HL-60/S4 (cell line): Measurements from ENCODE around the gene TFF1.

Experiments
- in situ Hi-C: fragments of 300-500 bp; cut with MboI; formaldehyde crosslinking; loops from 2 replicates; pipeline ENCODE4 v1.14.3; 2022; ENCODE audit warnings: low sequenced_read_pairs

Gene TFF1

DNA sequence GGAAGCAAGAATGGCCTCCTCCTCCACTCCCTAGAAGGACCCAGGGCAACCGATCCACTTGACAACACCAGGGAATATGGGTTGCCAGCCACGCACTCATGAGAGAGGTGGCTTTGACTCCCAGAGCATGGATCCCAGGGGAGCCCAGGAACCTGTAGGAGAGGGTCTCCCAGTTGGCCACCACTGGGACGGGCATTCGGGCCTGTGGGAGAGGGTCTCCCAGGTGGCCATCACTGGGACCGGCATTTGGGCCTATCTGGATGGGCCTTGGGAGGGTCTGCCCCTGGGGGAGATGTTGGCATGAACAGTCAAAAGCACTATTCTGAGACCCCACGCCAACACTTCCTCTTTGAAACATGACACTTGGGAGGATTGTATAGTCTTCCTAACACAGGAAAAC, 565 bp downstream of the TFF1 start:
- in situ Hi-C loops, result no loop called here

DNA sequence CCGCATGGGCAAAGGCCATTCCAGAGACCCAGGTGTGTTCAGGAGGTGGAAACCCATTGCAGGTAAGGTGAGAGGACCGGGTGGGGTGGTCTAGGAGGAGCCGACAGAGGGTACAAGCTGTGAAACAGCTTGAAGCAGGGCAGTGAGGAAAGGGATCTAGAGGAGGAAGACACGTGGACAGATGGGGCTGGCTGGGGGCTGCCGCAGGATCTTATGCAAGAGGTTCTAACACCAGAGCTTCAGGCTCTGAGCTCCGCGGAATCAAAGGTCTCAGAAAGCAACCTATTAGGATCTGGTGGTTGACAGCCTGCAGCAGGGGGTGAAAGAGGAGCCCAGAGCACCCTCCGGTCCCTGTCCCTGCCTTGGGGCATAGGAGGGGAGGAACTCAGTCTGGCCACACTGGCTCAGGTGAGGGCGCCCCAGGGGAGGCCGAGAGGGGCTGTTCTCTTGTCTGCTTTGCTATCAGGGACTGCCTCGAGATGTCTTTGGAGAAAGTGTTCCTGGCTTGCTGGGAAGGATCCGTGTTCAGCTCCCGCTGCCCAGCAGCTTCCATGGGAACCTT, 1.9 kb downstream of the TFF1 start:
- in situ Hi-C loops, result no loop called here

DNA sequence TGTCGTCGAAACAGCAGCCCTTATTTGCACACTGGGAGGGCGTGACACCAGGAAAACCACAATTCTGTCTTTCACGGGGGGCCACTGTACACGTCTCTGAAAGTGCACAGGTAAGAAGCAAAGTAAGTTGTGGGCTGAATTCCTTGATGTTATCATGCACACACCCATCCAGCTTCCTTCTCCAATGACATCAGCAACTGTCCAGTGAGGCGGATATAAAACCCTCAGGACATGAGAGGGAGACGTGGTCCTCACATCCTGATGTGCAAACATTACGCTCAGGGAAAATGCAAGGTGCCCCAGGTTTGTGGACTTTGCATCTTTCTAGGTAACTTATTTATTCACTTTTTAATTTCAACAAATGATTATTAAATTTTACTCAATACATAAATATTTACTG, 3.0 kb downstream of the TFF1 start:
- in situ Hi-C loops, result no loop called here

DNA sequence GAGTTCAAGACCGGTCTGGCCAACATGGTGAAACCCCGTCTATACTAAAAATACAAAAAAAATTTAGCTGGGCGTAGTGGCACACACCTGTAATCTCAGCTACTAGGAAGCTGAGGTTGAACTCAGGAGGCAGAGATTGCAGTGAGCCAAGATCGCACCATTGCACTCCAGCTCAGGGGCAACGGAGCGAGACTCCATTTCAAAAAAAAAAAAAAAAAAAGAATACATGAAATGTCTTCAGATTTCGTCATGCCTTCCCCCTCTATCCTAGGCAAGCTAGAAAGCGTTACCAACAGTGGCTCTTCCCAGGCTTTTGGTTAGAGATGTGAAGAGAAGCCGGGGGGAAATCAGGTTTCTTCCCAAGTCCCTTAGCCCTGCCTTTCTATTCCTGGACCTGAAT, 3.6 kb downstream of the TFF1 start:
- in situ Hi-C loops, result no loop called here

DNA sequence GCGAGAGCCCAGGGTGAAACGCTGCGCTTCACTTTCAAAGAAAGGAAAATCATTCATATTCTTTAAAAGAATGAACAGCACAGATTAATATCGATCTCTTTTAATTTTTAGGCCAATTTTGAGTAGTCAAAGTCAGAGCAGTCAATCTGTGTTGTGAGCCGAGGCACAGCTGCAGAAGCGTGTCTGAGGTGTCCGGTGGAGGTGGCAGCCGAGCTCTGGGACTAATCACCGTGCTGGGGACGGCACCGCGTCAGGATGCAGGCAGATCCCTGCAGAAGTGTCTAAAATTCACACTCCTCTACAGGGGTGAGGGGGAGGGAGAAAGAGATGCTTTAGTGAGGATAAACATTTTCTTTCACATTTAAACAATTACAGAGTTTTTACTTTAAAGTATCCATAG, 4.1 kb downstream of the TFF1 start:
- in situ Hi-C loops, result no loop called here

DNA sequence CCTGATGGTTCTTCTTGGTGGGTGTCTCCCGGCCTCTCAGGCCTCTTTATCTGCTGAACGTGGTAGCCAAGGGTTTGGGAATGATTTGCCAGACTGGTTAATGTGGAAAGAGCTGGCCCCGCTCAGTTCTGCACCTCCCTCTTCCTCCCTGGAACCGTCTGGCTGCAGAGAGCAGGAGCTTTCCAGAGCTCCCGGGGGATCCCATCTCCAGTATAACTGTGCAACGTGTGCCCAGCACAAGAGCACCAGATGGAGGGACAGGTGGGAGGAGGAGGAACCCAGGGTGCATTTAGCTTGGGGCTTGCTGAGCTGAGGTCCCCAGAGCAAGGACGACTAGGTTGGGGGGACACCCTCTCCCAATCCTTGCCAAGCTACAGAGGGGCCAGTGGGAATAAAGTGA, 5.0 kb downstream of the TFF1 start:
- in situ Hi-C loops, result no loop called here

DNA sequence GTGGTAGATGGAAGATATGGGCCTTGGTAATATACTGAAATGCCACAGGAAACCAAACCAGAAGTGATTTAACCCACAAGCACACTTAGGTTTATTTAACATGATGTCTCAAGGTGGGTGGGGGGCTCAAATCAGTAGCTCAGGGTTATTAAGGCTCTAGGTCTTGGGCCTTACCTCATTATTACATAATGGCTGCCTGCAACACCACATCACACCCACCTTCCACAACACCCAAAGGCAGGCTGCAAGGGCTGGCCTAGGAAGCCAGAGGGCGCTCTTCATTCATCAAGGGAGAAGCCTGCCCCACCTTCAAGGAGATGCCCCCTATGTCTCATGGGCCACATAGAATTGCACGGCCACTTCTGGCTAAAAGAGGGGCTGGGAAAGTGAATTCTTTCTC, 6.0 kb downstream of the TFF1 start:
- in situ Hi-C loops, result no loop called here

DNA sequence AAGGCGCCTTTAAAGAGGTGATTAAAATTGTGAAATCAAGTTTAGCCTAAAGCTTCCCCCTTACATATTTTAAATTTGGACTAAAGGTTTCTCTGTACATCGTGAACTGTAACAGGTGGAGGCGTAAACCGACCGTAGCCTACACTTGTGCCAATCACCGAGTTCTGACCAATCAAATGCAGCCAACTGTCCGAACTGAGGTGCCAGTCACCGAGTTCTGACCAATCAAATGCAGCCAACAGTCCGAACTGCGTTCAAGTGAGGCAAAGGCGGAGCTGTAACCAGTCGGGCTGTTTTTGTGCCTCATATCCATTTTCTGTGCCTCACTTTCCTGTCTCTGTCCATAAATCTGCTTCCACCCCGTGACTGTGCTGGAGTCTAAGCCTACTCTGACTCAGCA, 7.4 kb downstream of the TFF1 start:
- in situ Hi-C loops, result no loop called here

DNA sequence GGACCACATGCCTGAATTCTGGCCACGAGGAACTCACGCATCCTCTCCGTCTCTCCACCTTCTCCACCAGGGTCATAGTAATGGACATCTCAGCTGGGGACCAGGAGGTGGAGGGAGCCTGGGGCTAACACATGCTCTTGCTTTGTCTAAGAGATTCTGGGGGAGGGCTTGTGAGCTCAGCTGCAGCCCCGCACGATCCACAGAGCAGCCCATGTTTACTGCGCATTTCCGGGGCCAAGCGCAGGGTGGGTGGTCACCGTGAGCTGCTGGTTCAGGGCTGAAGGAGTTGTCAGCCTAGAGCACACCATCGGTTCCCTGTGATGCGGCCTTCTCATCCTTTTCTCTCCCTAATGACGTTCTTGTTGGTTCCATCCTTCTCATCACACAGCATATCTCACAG, 8.1 kb downstream of the TFF1 start:
- in situ Hi-C loops, result no loop called here

DNA sequence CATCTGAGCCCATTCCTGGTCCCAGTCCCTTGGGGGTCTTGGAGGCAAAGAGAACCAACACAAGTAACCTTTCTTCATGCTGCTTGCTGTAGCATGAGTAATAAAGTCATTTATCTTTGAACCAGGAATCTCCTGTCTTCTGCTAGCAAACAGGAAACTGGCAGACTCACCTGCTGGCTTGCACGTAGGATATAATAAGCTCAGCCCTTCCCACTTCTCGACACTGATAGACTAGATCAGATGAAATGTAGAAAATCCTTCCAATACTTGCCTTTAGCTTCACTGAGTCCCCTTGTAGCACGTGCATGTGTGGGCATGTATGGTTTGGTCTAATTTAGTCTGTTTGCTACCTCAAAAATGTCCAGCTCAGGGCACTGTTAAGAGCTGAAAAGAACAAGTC, 9.0 kb downstream of the TFF1 start:
- in situ Hi-C loops, result no loop called here

DNA sequence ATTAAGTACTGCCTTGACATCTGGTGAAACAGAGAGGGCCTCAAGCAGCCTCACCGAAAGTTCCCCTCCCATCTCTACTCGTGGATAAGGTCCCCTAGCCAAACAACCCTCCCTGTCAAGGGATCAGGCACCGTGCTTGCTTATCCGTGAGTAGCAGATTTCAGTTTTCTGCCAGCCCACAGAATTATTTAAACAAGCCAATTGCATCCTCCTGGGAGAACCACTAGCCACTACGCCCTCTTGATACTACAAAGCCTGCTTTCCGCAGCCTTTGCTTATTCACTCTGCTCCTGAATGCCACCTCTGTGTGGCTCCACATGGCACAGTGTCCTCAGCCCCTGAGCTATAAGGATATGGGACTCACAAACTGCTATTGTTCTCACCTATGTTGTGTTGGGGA, 9.7 kb downstream of the TFF1 start:
- in situ Hi-C loops, result no loop called here

DNA sequence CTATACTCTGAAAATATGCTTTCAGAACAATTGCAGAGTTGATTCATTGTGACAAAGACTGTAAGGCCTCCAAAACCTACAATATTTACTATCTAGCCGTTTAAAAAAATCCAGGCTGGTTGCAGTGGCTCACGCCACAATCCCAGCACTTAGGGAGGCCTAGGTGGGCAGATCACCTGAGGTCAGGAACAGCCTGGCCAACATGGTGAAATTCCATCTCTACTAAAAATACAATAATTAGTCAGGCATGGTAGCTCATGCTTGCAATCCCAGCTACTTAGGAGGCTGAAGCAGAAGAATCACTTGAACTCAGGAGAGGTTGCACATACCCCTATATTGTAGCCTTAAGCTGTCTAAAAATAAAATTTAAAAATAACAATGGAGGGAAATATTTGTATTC, 10.3 kb downstream of the TFF1 start:
- in situ Hi-C loops, result no loop called here

DNA sequence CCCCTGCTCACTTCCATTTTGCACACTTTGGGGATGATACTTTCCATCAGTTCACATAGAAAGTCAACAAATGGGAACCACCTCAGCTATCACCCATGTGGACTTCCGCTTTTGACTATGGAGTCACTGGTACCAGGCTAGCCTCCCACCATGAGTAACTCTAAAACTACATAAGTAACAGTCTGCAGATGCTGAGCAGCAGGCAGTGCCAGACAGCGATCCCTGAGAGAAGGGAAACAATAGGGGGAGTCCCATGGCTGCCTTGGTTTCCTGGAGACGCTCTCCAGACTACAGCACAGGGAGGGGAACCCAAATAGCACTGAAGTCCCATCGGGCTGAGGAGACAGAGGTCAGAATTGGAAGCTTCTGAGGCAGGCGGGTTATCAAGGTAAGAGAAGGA, 12.7 kb downstream of the TFF1 start:
- in situ Hi-C loops, result no loop called here

DNA sequence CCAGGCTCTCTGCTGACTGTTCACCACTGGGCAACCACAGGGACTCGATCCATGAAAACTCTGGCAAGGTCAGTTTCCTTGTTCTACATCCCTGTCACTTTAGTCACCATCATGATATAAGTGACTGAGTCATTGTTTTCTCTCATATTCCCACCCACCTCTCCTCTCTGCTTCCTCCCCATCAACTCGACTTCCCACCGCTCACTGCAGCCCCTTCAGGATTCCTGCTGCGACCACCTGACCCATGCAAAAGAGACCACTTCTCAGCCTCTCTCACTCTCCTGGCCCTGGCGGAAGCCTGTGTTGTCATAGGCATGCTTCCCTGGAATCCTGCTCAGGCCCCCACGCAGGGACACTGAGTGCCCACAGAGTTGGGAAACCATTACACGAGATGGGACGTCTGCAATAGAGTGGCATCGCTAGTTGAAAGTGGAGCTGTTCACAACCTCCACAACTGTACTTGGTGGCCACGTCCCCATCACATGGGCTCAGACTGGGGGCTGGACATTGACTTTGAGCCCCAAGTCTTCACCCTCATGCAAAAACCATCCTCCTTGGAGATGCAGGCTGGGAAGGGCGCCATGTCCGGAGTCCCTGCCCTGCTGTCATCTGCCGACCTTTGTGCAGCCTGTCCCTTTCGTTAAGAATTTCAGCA, 13.8 kb downstream of the TFF1 start:
- in situ Hi-C loops, result no loop called here

DNA sequence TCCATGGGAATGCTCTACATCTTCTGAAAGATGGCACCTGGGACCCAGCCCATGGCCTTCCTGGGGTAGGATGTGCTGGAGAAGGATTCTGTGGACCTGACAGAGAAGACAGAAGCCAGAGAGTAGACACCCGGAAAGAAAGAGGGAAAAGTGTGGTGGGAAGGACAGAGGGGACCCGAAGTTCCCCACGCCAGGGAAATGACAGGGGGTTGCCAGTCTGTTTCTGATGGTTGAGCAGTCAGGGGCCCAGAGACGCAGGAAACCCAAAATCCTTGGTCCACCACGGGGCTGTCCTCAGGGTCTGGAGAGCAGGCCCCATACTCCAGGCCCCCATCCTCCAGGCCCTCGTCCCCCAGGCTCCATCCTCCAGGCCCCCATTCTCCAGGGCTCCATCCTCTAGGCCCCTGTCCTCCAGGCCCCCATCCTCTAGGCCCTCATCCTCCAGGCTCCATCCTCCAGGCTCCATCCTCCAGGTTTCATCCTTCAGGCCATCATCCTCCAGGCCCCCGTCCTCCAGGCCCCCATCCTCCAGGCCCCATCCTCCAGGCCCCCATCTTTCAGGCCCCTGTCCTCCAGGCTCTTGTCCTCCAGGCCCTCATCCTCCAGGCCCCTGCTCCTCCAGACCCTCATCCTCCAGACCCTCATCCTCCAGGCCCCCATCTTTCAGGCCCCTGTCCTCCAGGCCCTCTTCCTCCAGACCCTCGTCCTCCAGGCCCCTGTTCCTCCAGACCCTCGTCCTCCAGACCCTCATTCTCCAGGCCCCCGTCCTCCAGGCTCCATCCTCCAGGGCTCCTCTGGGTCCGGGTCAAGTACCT, 14.5 kb downstream of the TFF1 start:
- in situ Hi-C loops, result no loop called here

DNA sequence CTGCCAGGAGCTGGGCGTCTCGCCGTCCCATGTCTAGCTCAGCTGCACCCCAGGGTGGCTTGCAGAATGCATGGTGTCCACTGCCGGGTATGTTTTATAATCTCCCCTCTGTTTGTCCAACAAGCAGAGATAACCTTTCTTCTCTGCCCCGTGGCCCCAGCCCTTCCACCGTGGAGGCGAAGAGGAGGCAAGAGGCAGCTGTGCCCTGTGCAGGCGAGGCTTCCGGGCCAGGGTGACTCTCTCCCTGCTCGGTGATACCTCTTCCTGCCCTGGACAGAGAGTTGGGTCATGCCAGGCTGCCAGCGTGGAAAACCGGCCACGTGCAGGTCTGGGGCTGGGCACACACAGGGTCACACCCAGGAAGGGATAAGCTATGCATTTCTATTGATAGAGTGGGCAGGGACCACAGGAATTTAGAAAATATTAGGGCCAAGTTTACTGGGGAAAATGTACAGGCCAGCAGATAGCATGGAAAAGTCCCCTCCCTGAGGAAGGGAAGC, 15.4 kb downstream of the TFF1 start, which contains the start of gene TFF2:
TFF2 (minus strand) TSS at position 68 of the 500 bp plus-strand sequence; CDS start at position 31, 37 bp downstream.
- in situ Hi-C loops, result no loop called here

DNA sequence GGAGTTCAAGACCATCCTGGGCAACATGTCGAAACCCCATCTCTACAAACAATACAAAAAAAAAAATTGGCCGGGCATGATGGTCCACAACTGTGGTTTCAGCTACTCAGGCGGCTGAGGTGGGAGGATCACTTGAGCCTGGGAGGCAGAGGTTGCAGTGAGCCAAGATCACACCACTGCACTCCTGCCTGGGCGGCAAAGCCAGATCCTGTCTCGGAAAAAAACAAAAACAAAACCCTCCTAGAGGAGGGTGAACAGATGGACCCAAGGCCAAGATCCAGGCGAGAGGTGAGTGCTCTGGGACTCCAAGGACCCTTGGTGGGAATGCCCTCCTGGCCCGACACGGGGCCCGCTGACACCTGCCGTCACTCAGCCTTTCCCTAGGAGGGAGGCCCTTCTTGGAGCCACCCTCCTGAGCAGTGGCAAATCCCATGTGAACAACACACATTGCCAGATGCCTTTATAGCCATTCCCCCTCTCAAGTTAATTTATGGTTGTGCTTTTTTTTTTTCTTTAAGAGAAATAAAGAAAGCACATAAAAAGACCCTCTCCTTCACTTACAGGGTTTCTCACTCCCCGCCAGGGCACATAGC, 15.9 kb downstream of the TFF1 start:
- in situ Hi-C loops, result no loop called here

DNA sequence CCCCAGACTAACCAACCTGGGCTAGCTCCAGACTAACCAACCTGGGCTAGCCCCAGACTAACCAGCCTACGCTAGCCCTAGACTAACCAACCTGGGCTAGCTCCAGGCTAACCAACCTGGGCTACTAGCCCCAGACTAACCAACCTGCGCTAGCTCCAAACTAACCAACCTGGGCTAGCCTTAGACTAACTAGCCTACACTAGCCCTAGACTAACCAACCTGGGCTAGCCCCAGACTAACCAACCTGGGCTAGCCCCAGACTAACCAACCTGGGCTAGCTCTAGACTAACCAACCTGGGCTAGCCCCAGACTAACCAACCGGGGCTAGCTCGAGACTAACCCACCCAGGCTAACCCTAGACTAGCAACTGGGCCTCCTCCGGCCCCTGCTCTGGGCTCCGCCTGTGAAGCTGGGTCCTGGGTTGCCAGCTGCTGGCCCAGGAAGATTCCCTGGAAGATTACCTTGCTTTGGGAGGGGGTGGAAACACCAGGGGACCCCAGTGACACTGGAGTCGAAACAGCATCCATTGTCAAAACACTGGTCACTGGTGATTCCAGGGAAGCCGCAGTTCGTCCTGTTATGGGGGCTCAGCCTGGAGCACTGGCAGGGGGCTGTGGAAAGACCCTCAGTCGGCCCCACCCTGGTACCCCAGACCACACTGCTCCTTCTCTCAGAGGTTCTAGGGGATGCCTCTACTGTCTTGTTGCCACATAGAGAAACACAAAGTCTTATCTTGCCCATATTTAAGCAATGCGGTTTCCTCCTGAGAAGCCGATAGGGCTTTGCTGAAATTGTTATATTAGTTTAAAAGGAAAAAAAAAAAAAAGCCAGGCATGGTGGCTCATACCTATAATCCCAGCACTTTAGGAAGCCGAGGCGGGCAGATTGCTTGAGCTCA, 16.7 kb downstream of the TFF1 start:
- in situ Hi-C loops, result no loop called here

DNA sequence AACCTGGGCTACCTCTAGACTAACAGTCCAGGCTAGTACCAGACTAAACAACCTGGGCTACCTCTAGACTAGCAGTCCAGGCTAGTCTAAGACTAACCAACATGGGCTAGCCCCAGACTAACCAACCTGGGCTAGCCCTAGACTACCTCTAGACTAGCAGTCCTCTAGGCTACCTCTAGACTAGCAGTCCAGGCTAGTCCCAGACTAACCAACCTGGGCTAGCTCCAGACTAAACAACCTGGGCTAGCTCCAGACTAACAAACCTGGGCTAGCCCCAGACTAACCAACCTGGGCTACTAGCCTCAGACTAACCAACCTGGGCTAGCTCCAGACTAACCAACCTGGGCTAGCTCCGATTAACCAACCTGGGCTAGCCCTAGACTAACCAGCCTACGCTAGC, 17.6 kb downstream of the TFF1 start:
- in situ Hi-C loops, result no loop called here

DNA sequence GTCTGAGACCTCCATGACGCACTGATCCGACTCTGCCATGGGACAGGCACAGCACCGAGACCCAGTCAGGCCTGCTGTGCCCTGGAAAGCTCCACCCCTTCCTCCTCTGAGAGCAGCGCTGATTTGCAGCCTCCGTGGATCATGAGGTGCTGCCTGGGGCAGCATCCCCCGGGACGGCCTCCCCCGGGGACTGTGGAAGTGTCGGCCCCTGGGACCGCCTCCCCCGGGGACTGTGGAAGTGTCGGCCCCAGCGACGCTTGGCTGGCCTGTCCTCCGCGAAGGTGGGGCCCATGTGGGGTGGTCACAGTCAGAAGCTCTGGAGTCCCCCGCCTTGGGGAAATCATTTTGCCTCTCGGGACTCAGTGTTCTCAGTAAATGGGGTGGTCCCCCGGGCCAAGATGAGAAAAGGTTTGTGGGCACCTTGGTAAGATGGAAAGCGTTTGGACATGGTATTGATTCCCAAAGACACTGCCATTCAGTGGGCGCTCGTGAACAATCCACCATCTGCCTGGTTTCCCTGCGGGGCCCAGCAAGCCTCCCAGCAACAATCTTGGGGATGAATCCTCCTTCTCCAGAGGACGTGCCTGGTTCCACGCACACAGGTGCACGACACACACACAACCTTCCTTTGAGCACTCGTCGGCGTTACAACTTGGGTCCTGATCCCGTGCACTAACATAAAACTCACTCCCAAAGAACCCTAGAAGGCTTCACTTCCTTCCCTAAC, 18.6 kb downstream of the TFF1 start:
- in situ Hi-C loops, result no loop called here
